Loucy (cell line): ENCODE data around the gene SEC16A.

Experiments
- CTCF ChIP-seq: fragments of 200-600 bp; sonication (generic); conservative IDR thresholded peaks from 2 replicates; pipeline ENCODE4 v1.5.1; 2014; ENCODE audit warnings: mild to moderate bottlenecking, antibody characterized with exemption, low read length
- EZH2phosphoT487 ChIP-seq: fragments of 200-600 bp; IDR thresholded peaks from 2 replicates; pipeline ENCODE4 v1.6.1; 2018; ENCODE audit warnings: antibody characterized with exemption, mild to moderate bottlenecking, moderate library complexity, borderline replicate concordance

DNA sequence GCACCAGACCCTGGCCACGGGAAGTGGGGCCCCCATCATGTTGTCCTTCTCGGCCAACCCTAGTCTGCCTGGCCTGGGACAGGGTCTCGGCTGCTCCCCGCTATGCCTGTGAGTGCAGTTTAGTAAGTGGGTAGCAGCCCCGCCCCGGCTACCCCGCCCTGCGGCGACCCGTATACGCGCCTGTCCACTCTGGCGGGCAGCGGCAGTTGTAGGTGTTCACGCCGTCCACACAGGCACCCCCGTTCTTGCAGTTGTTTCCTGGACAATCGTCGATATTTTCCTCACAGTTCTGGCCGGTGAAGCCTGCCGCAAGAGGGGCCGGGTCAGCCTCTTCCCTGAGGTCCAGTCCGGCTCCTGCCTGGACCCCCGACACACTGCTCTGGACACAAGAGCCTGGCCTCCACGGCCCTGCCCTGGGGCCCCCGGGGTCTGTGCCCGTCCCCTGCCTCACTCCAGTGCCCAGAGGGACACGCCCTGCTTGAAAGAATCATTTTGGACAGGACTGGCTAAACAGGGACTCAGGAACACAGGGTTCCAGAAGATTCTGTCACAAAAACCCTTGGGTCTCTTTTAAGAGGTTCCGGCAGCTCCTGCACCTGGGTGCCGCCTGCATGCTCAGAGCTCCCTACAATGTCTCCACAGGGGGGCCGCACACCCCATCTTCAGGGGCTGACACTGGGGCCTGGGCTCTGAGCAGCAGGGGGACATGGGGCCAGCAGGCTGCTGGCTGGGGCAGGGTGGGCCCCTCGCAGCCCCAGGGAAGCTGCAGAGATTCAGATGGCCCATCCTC, 36.6 kb upstream of the SEC16A start:
- TF ChIP-seq EZH2phosphoT487 (no peak), CTCF (no peak)
